ENCODE measurements around the gene MYADML2. TPM values are rescaled to one million over a fixed set of nuclear protein-coding genes. Genes with fewer than 3 reads are reported as not detected.

MYADML2 gene
- total and polyA plus RNA-seq, 10 of the 15 experiments (the other 5 are each of a cell fraction or from before 2014, with no cell fraction given) = not detected

DNA sequence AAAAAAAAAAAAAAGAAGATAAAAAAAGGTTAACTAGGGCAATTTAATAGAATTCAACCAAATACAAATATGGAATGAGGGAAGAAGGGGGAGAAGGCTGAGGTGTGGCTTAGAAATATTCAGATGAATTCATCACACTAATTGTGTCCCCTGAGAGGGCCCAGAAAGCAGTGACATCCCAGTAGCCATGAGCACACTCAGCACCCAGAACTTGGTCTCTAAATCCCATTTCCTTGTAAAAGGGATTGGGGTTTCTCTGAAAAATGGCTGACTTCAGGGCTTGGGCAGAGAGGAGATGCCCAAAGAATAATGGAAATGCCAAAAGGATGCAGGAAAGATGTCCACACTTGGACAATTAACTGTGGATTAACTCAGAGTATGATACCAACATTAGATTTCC is 26.4 kb upstream of the MYADML2 start:
- Histone ChIP-seq H3K4me2 (ENCODE audit: control insufficient read depth, insufficient read depth) (no peak overlapping the region), H3K9me3 (replicated peaks; ENCODE audit: control insufficient read depth, insufficient read depth, low read length) (peaks cover 2% of the 10 kb centered on the region; the same call in 2 of the 3 replicates), H2AFZ (ENCODE audit: control insufficient read depth, low read depth, low read length) (no peak overlapping the region), H3K79me2 (ENCODE audit: control insufficient read depth, insufficient read depth, low read length) (no peaks in the 10 kb centered on the region; the same call in 1 of the 2 replicates), H3K4me1 (ENCODE audit: control insufficient read depth, insufficient read depth, low read length) (peaks cover 9% of the 10 kb centered on the region), H3K4me3 (no peak overlapping the region), H3K36me3 (ENCODE audit: control insufficient read depth in 2 of 2, insufficient read depth in 2 of 2, low read length in 1 of 2) (no peaks in the 10 kb centered on the region), H3K27me3 (replicated peaks in 1 of 2; ENCODE audit: control insufficient read depth in 2 of 2, insufficient read depth in 2 of 2, low read length in 1 of 2) (no peaks in the 10 kb centered on the region), H3K27ac (ENCODE audit: control insufficient read depth, insufficient read depth) (no peak overlapping the region), H3K9ac (ENCODE audit: control insufficient read depth, insufficient read depth, low read length) (no peak overlapping the region), H4K20me1 (ENCODE audit: control insufficient read depth, insufficient read depth) (no peaks in the 10 kb centered on the region)
- BruUV-seq (replicated peaks) = no TSS peak
- ChIA-PET RAD21 (ENCODE audit: unreplicated experiment) (no interaction called here), CTCF (no interaction called here), POLR2A (interaction anchor here (0.6 kb wide), 2 partner anchors 64 to 155 kb away, joined by 3 read pairs; no protein-coding TSS in a partner anchor), SMC1A (ENCODE audit: uncharacterized antibody, unreplicated experiment) (no interaction called here)
- no peak for ATAC-seq
- TF ChIP-seq, protein P1, sequence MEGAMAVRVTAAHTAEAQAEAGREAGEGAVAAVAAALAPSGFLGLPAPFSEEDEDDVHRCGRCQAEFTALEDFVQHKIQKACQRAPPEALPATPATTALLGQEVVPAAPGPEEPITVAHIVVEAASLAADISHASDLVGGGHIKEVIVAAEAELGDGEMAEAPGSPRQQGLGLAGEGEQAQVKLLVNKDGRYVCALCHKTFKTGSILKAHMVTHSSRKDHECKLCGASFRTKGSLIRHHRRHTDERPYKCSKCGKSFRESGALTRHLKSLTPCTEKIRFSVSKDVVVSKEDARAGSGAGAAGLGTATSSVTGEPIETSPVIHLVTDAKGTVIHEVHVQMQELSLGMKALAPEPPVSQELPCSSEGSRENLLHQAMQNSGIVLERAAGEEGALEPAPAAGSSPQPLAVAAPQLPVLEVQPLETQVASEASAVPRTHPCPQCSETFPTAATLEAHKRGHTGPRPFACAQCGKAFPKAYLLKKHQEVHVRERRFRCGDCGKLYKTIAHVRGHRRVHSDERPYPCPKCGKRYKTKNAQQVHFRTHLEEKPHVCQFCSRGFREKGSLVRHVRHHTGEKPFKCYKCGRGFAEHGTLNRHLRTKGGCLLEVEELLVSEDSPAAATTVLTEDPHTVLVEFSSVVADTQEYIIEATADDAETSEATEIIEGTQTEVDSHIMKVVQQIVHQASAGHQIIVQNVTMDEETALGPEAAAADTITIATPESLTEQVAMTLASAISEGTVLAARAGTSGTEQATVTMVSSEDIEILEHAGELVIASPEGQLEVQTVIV (IDR thresholded peaks at IDR 0.05; ENCODE audit: borderline replicate concordance, partially characterized antibody) = no peak
- TF ChIP-seq SMARCA5 (IDR thresholded peaks at IDR 0.05) (no peak), TCF12 (IDR thresholded peaks at IDR 0.05; ENCODE audit: low read depth, low read length) (no peak), RAD21 (IDR thresholded peaks at IDR 0.05; ENCODE audit: insufficient read depth, low read depth, low read length) (no peak), ASH2L (IDR thresholded peaks at IDR 0.05; ENCODE audit: borderline replicate concordance, low read depth) (no peak), TARDBP (IDR thresholded peaks at IDR 0.05; ENCODE audit: borderline replicate concordance) (no peak), IKZF2 (IDR thresholded peaks at IDR 0.05) (no peak), TCF3 (IDR thresholded peaks at IDR 0.05; ENCODE audit: borderline replicate concordance, insufficient read depth, low read depth, low read length) (no peak), TAF1 (IDR thresholded peaks at IDR 0.05; ENCODE audit: borderline replicate concordance, low read depth, low read length) (no peak), SREBF2 (IDR thresholded peaks at IDR 0.05; ENCODE audit: low read length) (no peak), ZNF622 (IDR thresholded peaks at IDR 0.05) (no peak), KDM1A (IDR thresholded peaks at IDR 0.05; ENCODE audit: borderline replicate concordance) (no peak), HDAC2 (IDR thresholded peaks at IDR 0.05) (no peak), SUZ12 (IDR thresholded peaks at IDR 0.05; ENCODE audit: unreplicated experiment) (no peak)
- TF ChIP-seq, protein P2, sequence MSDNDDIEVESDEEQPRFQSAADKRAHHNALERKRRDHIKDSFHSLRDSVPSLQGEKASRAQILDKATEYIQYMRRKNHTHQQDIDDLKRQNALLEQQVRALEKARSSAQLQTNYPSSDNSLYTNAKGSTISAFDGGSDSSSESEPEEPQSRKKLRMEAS (IDR thresholded peaks at IDR 0.05; ENCODE audit: low read depth, low read length) = no peak
- TF ChIP-seq, protein P3, sequence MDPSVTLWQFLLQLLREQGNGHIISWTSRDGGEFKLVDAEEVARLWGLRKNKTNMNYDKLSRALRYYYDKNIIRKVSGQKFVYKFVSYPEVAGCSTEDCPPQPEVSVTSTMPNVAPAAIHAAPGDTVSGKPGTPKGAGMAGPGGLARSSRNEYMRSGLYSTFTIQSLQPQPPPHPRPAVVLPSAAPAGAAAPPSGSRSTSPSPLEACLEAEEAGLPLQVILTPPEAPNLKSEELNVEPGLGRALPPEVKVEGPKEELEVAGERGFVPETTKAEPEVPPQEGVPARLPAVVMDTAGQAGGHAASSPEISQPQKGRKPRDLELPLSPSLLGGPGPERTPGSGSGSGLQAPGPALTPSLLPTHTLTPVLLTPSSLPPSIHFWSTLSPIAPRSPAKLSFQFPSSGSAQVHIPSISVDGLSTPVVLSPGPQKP (IDR thresholded peaks at IDR 0.05; ENCODE audit: low read depth, low read length) = no peak
- TF ChIP-seq, protein P4, sequence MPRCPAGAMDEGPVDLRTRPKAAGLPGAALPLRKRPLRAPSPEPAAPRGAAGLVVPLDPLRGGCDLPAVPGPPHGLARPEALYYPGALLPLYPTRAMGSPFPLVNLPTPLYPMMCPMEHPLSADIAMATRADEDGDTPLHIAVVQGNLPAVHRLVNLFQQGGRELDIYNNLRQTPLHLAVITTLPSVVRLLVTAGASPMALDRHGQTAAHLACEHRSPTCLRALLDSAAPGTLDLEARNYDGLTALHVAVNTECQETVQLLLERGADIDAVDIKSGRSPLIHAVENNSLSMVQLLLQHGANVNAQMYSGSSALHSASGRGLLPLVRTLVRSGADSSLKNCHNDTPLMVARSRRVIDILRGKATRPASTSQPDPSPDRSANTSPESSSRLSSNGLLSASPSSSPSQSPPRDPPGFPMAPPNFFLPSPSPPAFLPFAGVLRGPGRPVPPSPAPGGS (IDR thresholded peaks at IDR 0.05; ENCODE audit: borderline replicate concordance, insufficient read depth, low read depth, low read length, poor library complexity, severe bottlenecking) = no peak
- intact Hi-C loops (cut with micrococcal nuclease; ENCODE audit: unreplicated experiment) (no loop called here), in situ Hi-C loops (cut with MboI) (no loop called here)
- no peak for FAIRE-seq
- DNase-seq (ENCODE audit: low read depth, low spot score) = no peak

Data from GM12878 (cell line).